Tongue (tissue), 2 donors: ENCODE measurements around the gene TJP2. TPM values are rescaled to one million over a fixed set of nuclear protein-coding genes. Genes with fewer than 3 reads are reported as not detected.
"Not testable (repeated sequence)": the region's sequence is repeated elsewhere in the genome, so short reads cannot be mapped to it uniquely, and the experiment has no call there.

Source experiments
- DNase-seq: peaks from one replicate; pipeline ENCODE4 v3.0.0-alpha.2; 2015
- total RNA-seq: library from RNA; depleted of rRNA; stranded (reverse); fragments of >200 nt; gene quantifications from one replicate; pipeline ENCODE4 v1.2.3, GENCODE V29; 2014

TJP2 gene
- total RNA-seq, 1 donor from 2014 or later = 46.3 TPM

GRCh38 chr9:69295872-69296552, 121.9 kb downstream of the TJP2 start:
- DNase-seq = peak; percentile 80

DNA sequence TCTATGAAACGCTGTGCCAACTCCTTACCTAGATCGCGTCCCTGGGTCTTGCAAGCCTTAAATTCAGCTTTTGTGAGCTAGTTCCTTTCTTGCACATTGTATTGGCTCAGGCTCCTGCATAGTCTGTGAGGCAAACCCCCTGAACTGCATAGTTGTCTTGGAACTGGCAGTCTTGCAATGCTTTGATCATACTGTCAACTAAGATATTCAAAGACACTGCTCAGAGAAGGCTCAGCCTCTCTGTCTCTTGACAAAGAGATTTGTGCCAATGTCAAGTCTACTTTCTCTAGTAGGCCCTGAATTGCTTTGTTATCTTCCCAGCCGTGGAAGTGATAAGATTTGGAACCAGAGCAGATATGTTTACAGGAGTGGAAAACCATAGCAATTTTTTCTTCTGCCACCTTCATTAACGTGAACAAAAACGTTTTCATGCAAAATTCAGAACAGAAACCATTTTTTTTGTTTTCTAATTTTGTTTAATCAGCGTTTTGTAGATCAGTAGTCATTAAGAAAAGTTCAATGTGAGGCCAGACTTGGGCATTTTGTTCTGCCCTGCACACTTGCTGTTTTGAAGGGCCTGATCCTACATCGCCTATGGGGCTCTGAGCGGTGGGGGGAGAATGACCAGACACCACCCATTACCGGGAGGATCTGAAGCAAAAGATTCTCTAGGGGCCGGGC, 123.4 kb downstream of the TJP2 start:
- DNase-seq = no peak

DNA sequence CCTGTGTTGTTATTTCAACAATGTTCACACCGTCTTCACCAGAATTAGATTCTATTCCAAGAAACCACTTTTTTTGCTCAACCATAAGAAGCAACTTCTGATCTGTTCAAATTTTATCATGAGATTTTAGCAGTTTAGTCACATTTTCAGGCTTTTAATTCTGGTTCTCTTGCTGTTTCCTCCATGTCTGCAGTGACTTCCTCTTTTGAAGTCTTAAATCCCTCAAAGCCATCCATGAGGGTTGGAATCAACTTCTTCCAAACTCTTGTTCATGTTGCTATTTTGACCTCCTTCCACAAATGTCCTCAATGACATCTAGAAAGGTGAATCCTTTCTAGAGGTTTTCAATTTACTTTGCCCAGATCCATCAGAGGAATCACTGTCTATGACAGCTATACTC, 125.2 kb downstream of the TJP2 start:
- no peak for DNase-seq

DNA sequence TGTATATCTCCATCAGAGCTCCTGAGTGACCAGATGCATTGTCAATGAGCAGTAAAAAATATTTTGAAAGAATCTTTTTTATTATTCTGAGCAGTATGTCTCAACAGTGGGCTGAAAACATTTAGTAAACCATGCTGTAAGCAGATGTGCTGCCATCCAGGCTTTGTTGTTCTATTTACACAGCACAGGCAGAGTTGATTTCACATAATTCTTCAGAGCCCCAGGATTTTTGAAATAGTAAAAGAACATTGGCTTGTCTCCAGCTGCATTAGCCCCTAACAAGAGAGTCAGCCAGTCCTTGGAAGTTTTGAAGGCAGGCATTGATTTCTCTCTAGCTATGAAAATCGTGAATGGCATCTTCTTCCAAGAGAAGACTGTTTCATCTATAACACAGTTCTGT, 125.7 kb downstream of the TJP2 start:
- peak; percentile 33 for DNase-seq

DNA sequence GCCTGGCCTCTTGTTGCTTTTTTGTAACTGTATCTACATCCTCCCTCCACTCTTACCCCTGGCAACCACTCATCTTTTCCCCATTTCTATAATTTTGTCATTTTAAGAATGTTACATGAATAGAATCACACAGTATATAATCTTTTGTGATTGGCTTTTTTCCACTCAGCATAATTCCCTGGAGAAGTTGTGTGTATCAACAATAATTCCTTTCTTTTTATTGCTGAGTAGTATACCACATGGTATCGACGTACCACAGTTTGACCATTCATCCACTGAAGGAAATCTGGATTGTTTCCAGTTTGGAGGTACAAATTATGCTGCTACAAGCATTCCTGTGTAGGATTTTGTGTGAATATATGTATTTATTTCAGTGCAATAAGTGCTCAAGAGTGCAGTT, 129.3 kb downstream of the TJP2 start:
- no peak for DNase-seq

- DNase-seq = not testable (repeated sequence)
These were observed 132.9 kb downstream of the TJP2 start for GRCh38 chr9:69306895-69307445.

DNA sequence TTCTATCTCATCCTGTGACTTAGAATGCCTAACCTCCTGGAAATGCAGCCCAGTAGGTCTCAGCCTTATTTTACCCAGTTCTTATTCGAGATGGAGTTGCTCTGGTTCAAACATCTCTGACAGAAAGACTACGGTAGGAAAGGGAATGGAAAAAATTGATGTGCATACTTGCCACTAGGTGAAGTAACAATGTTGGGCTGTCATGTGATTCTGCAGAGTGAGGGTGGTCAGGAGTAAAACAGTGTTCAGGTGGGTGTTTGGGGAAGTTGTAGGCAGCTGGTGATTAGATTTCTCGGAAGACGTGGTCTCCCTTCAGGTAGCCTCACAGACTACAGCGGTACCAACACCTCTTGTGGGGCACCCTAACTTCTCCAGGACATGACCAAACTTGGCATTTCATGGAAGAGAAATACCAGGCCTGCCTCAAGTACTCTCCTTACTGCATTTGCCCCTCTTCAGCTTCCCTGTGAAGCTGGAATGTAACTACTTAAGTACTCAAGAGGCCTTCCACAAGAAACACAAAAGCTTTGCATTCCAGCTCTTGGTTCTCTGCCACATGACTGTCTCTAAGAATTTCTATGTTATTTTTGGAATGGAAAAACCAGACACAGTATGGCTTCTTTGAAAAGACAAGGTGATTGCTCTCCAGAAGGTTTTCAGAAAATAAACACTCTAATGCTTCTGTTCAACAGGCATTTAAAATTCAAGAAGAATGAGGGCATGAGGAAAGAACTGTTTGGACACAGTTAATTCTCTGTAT, 133.5 kb downstream of the TJP2 start:
- DNase-seq = peak; percentile 90

DNA sequence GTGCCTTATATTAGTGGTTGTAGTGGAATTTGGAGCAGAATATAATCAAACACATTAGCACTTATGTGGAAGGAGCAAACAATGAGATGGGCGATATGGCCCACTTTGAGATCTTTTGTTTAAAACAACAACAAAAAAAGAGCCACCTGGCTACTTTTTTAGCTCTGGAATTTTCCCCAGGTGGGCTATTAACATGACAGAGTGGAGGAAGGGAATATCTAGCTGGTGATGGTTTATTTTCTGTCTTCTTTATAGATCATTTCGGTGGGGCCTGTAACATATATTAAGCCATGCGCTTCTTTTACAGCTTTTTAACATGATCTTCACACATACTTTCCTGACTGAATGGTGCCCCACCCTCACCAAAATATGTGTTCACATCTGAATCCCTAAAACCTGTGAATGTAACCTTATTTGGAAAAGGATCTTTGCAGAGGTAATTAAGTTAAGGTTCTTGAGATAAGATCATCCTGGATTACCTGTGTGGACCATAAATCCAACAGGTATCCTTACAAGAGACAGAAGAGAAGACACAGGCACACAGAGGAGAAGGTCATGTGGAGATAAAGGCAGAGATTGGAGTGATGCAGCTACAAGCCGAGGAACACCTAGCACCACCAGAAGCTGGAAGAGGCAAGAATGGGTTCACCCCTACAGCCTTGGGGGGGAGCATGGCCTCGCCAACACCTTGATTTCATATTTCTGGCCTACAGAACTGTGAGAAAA, 134.3 kb downstream of the TJP2 start:
- DNase-seq = no peak

GRCh38 chr9:69313175-69313574, 139.1 kb downstream of the TJP2 start:
- DNase-seq = no peak

- DNase-seq = no peak
These were observed 140.5 kb downstream of the TJP2 start for GRCh38 chr9:69314547-69314946.

DNA sequence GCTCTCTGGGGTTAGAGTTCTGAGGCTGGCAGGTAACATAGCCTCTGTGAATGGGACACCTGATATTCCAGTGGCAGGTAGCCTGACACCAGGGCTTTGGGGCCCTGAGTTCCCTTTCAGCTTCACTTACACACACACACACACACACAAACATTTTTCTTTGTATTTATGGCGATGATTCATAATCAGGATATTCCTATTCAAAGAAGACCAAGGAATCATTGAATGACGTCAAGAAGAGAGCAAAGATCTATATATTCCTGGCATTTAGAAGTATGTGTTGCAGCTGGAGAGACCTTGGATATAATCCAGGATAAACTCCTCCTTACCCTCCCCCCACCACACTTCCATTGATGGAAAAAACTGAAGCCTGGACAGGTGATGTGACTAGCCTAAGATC, 143.0 kb downstream of the TJP2 start:
- no peak for DNase-seq

DNA sequence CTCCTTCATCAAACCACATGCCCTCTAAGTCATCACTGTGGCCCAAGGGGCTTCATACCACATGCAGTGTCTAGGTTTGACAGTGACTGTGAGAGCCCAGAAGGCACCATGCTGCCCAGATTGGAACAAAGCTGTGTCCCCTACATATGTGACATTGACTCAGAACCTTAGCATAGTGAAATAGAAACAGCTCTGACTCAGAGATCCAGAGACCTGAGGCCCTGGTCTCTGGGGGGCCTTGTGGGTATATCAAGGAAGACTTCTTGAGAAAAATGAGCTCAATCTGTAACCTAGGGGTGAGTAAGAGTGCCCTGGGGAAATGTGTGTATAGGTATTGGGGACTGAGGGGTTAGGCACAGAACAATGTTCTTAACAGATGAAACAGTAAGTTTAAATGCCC, 143.8 kb downstream of the TJP2 start:
- no peak for DNase-seq

DNA sequence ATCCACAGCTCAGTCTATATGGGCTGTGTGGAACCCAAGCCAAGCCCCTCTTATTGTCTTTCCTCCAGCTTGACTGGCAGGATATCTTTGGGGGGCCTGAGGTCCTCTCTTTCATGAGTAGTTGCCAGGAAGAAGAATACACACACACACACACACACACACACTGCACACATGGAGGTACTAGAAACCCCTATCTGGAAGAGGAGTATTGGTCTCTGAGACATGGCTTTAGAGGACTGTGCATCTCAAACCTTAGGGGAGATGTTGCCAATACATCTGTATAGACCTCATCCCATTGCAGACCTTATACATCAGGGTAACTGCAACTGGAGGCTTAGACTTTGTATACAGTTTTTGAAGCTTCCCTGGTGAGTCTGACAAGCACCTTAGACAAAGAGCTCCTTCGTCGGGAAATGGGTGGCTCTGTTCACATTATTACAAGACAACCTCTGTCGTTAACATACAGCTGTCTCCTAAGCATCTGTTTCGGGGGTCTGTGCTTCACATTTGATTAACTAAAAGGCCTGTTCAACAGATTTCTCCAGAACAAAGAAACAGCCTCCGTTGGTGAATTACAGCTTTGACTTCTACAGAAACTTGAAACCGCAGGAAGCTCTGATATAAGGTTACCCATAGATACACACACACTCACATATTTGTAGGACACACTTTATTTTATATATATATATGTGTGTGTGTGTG, 145.4 kb downstream of the TJP2 start:
- DNase-seq = peak; percentile 35

- DNase-seq = no peak
These were observed 148.2 kb downstream of the TJP2 start for GRCh38 chr9:69322256-69322655.

DNA sequence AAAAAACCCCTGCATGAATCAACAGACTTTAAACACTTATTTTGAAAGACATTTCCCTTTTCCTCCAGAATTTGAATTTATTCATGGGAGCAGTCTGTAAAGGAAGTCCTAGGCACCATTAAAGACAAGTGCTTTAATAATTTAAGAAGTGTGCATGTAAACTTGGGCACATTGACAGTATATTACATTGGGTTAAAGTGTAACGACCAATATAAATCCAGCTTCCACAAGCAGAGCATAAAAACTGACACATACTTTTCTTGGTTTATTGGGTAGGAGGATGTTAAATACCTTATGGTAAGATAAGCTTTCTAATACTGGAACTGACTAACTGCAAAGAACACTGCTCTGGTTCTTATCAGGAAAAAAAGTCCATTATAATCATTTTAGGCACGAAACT, 149.8 kb downstream of the TJP2 start:
- DNase-seq = no peak

Other genes starting within 250 kb of the TJP2 start
- not detected for gene PRKACG, start 160.2 kb upstream of the TJP2 start, total RNA-seq
- 3.1 TPM for gene FXN, start 138.5 kb upstream of the TJP2 start, total RNA-seq
- gene ENTREP1, start 150.9 kb downstream of the TJP2 start, total RNA-seq = 16.3 TPM